Activated naive CD8-positive, alpha-beta T cell treated with anti-CD3 and anti-CD28 coated beads for 36 hours (primary cell): ENCODE results near the gene MSN. TPM values are rescaled to one million over a fixed set of nuclear protein-coding genes. Genes with fewer than 3 reads are reported as not detected.
A peak's percentile ranks its signal among the peaks of the same experiment; 100 is the strongest.

ENCODE experiments used
- DNase-seq: peaks from one replicate; pipeline ENCODE4 v3.0.0; 2021
- H3K27ac Mint-ChIP-seq: one replicate; pipeline ENCODE4 v1.8.0; 2022; ENCODE audit warnings: mild to moderate bottlenecking, moderate library complexity, mixed read lengths
- H3K27me3 Mint-ChIP-seq: one replicate; pipeline ENCODE4 v1.8.0; 2022; ENCODE audit warnings: mild to moderate bottlenecking, mixed read lengths
- H3K36me3 Mint-ChIP-seq: one replicate; pipeline ENCODE4 v1.8.0; 2021; ENCODE audit warnings: mild to moderate bottlenecking, mixed read lengths
- H3K4me1 Mint-ChIP-seq: one replicate; pipeline ENCODE4 v1.8.0; 2021; ENCODE audit warnings: mixed read lengths
- H3K4me3 Mint-ChIP-seq: one replicate; pipeline ENCODE4 v1.8.0; 2022; ENCODE audit warnings: mild to moderate bottlenecking, moderate library complexity, mixed read lengths
- H3K9me3 Mint-ChIP-seq: one replicate; pipeline ENCODE4 v1.8.0; 2022; ENCODE audit warnings: mixed read lengths
- total RNA-seq, 2 experiments: library from RNA; stranded (reverse); gene quantifications; one replicate each; pipeline ENCODE4 v1.2.3, GENCODE V29; 2021

The MSN gene
- total RNA-seq, 2 experiments from 2014 or later, result 433 to 443 TPM

GRCh38 chrX:65657659-65658058 is 9.8 kb upstream of the MSN start:
- Mint-ChIP-seq H3K27me3 (no peaks in the 10 kb centered on the region), H3K9me3 (peaks cover 4% of the 10 kb centered on the region), H3K36me3 (peaks cover 11% of the 10 kb centered on the region), H3K4me3 (peak overlapping the region; percentile 18), H3K4me1 (peaks cover 32% of the 10 kb centered on the region), H3K27ac (peak overlapping the region; percentile 42)
- no peak for DNase-seq

GRCh38 chrX:65658229-65658628 is 9.2 kb upstream of the MSN start:
- Mint-ChIP-seq H3K36me3 (peaks cover 11% of the 10 kb centered on the region), H3K27ac (peak overlapping the region; percentile 42), H3K27me3 (no peaks in the 10 kb centered on the region)

GRCh38 chrX:65667157-65667502 is 324 bp upstream of the MSN start:
- H3K4me3 Mint-ChIP-seq, result peak overlapping the region; percentile 74
- peaks cover 22% of the 10 kb centered on the region for H3K4me1 Mint-ChIP-seq

More at GRCh38 chrX:65658229-65658628, 9.2 kb upstream of the MSN start:
- H3K9me3 Mint-ChIP-seq, result peaks cover 4% of the 10 kb centered on the region
- no peak overlapping the region for H3K4me3 Mint-ChIP-seq
- no peak for DNase-seq
- H3K4me1 Mint-ChIP-seq, result peaks cover 32% of the 10 kb centered on the region

GRCh38 chrX:65668377-65669310 is 1.2 kb downstream of the MSN start:
- Mint-ChIP-seq H3K4me1 (peaks cover 27% of the 10 kb centered on the region), H3K36me3 (peaks cover 52% of the 10 kb centered on the region), H3K9me3 (no peaks in the 10 kb centered on the region)

More at GRCh38 chrX:65667157-65667502, 324 bp upstream of the MSN start:
- peaks cover under 1% of the 10 kb centered on the region for H3K9me3 Mint-ChIP-seq
- no peaks in the 10 kb centered on the region for H3K27me3 Mint-ChIP-seq
- DNase-seq, result no peak
- peak overlapping the region; percentile 94 for H3K27ac Mint-ChIP-seq
- H3K36me3 Mint-ChIP-seq, result peaks cover 48% of the 10 kb centered on the region

GRCh38 chrX:65671286-65671685 is 3.8 kb downstream of the MSN start:
- no peaks in the 10 kb centered on the region for H3K27me3 Mint-ChIP-seq
- peaks cover 45% of the 10 kb centered on the region for H3K4me1 Mint-ChIP-seq
- no peak for DNase-seq
- H3K9me3 Mint-ChIP-seq, result no peaks in the 10 kb centered on the region
- H3K4me3 Mint-ChIP-seq, result peak overlapping the region; percentile 85
- peaks cover 70% of the 10 kb centered on the region for H3K36me3 Mint-ChIP-seq
- peak overlapping the region; percentile 91 for H3K27ac Mint-ChIP-seq

More at GRCh38 chrX:65668377-65669310, 1.2 kb downstream of the MSN start:
- no peaks in the 10 kb centered on the region for H3K27me3 Mint-ChIP-seq
- peak overlapping the region; percentile 91 for H3K27ac Mint-ChIP-seq
- DNase-seq, result peak; percentile 53
- H3K4me3 Mint-ChIP-seq, result peak overlapping the region; percentile 93

- peaks cover 75% of the 10 kb centered on the region for H3K36me3 Mint-ChIP-seq
- peak overlapping the region; percentile 85 for H3K4me3 Mint-ChIP-seq
- H3K4me1 Mint-ChIP-seq, result peaks cover 45% of the 10 kb centered on the region
- DNase-seq, result no peak
- no peaks in the 10 kb centered on the region for H3K27me3 Mint-ChIP-seq
- peak overlapping the region; percentile 91 for H3K27ac Mint-ChIP-seq
- H3K9me3 Mint-ChIP-seq, result no peaks in the 10 kb centered on the region
These were observed 4.5 kb downstream of the MSN start for GRCh38 chrX:65671966-65672365.

- Mint-ChIP-seq H3K36me3 (peaks cover 78% of the 10 kb centered on the region), H3K27me3 (no peaks in the 10 kb centered on the region), H3K27ac (peak overlapping the region; percentile 91), H3K4me3 (peak overlapping the region; percentile 85), H3K9me3 (no peaks in the 10 kb centered on the region), H3K4me1 (peaks cover 58% of the 10 kb centered on the region)
- no peak for DNase-seq
These were observed 6.4 kb downstream of the MSN start for GRCh38 chrX:65673857-65674203.

- peak overlapping the region; percentile 85 for H3K4me3 Mint-ChIP-seq
- H3K27ac Mint-ChIP-seq, result peak overlapping the region; percentile 91
- H3K4me1 Mint-ChIP-seq, result peaks cover 64% of the 10 kb centered on the region
- no peaks in the 10 kb centered on the region for H3K27me3 Mint-ChIP-seq
- H3K9me3 Mint-ChIP-seq, result no peaks in the 10 kb centered on the region
- peaks cover 78% of the 10 kb centered on the region for H3K36me3 Mint-ChIP-seq
- DNase-seq, result no peak
These were observed 6.9 kb downstream of the MSN start for GRCh38 chrX:65674204-65674893.

- no peaks in the 10 kb centered on the region for H3K27me3 Mint-ChIP-seq
- H3K36me3 Mint-ChIP-seq, result peaks cover 65% of the 10 kb centered on the region
- H3K27ac Mint-ChIP-seq, result peak overlapping the region; percentile 66
- H3K4me1 Mint-ChIP-seq, result peaks cover 75% of the 10 kb centered on the region
- H3K4me3 Mint-ChIP-seq, result peak overlapping the region; percentile 11
- no peaks in the 10 kb centered on the region for H3K9me3 Mint-ChIP-seq
- no peak for DNase-seq
These were observed 10.6 kb downstream of the MSN start for GRCh38 chrX:65677954-65678469.

GRCh38 chrX:65679071-65679540 is 11.7 kb downstream of the MSN start:
- Mint-ChIP-seq H3K27me3 (no peaks in the 10 kb centered on the region), H3K9me3 (no peaks in the 10 kb centered on the region), H3K36me3 (peaks cover 65% of the 10 kb centered on the region), H3K27ac (peak overlapping the region; percentile 66), H3K4me3 (peak overlapping the region; percentile 41), H3K4me1 (peaks cover 75% of the 10 kb centered on the region)
- no peak for DNase-seq

GRCh38 chrX:65681810-65682209 is 14.4 kb downstream of the MSN start:
- H3K4me1 Mint-ChIP-seq, result peaks cover 74% of the 10 kb centered on the region
- H3K4me3 Mint-ChIP-seq, result no peak overlapping the region
- DNase-seq, result no peak
- peaks cover 55% of the 10 kb centered on the region for H3K36me3 Mint-ChIP-seq
- no peak overlapping the region for H3K27ac Mint-ChIP-seq
- H3K9me3 Mint-ChIP-seq, result no peaks in the 10 kb centered on the region
- no peaks in the 10 kb centered on the region for H3K27me3 Mint-ChIP-seq

- no peak for DNase-seq
- H3K4me1 Mint-ChIP-seq, result peaks cover 73% of the 10 kb centered on the region
- no peaks in the 10 kb centered on the region for H3K27me3 Mint-ChIP-seq
- no peak overlapping the region for H3K4me3 Mint-ChIP-seq
- no peaks in the 10 kb centered on the region for H3K9me3 Mint-ChIP-seq
- H3K36me3 Mint-ChIP-seq, result peaks cover 54% of the 10 kb centered on the region
- peak overlapping the region; percentile 77 for H3K27ac Mint-ChIP-seq
These were observed 17.7 kb downstream of the MSN start for GRCh38 chrX:65685112-65685511.

GRCh38 chrX:65686236-65686635 is 18.8 kb downstream of the MSN start:
- no peaks in the 10 kb centered on the region for H3K27me3 Mint-ChIP-seq
- no peak overlapping the region for H3K4me3 Mint-ChIP-seq
- H3K27ac Mint-ChIP-seq, result peak overlapping the region; percentile 90
- peaks cover 78% of the 10 kb centered on the region for H3K4me1 Mint-ChIP-seq
- H3K36me3 Mint-ChIP-seq, result peaks cover 55% of the 10 kb centered on the region
- no peak for DNase-seq
- H3K9me3 Mint-ChIP-seq, result no peaks in the 10 kb centered on the region

GRCh38 chrX:65687367-65687766 is 19.9 kb downstream of the MSN start:
- peaks cover 77% of the 10 kb centered on the region for H3K4me1 Mint-ChIP-seq
- peaks cover 60% of the 10 kb centered on the region for H3K36me3 Mint-ChIP-seq
- H3K4me3 Mint-ChIP-seq, result peak overlapping the region; percentile 37
- no peaks in the 10 kb centered on the region for H3K9me3 Mint-ChIP-seq
- H3K27me3 Mint-ChIP-seq, result no peaks in the 10 kb centered on the region
- DNase-seq, result no peak
- H3K27ac Mint-ChIP-seq, result peak overlapping the region; percentile 90

- Mint-ChIP-seq H3K4me3 (peak overlapping the region; percentile 22), H3K27ac (peak overlapping the region; percentile 85), H3K36me3 (peaks cover 61% of the 10 kb centered on the region), H3K9me3 (peaks cover 1% of the 10 kb centered on the region), H3K4me1 (peaks cover 75% of the 10 kb centered on the region), H3K27me3 (no peaks in the 10 kb centered on the region)
- DNase-seq, result no peak
These were observed 21.0 kb downstream of the MSN start for GRCh38 chrX:65688403-65688871.
